ENCODE results near the gene WDR37.
A peak's percentile ranks its signal among the peaks of the same experiment; 100 is the strongest.

Gene WDR37

DNA sequence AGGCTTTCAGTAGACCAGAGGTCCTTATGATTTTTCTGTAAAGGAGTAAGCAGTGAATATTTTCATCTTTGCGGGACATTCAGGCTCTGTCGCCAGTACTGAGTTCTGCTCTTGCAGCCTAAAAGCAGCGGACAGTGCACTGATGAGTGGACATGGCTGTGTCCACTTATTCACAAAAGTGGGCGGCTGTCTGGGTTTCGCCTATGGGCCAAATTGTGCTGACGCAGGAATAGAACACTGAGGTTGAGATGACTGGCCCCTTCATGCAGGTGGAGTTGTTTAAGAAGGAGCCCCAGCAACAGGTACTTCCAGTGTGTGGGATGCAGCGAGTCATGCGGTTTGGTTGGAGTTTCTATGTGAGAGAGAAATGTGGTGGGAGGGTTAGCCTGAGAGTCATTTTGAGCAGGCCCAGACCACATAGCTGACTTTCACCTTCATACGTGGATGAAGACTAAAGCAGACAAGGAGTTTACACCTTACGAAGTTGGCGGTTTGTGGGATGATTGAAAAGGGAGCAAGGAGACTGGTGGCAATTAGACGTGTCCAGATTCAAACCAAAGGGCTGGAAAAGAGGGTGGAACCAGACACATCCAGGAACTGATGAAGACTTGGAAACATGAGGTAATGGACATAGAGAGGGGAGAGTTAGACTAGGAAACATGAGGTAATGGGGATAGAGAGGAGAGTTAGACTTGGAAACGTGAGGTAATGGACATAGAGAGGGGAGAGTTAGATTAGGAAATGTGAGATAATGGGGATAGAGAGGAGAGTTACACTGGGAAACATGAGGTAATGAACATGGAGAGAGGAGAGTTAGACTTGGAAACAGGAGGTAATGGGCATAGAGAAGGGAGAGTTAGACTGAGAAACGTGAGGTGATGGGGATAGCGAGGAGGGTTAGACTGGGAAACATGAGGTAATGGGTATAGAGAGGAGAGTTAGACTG, 38.2 kb downstream of the WDR37 start:
- TF ChIP-seq, protein P1, sequence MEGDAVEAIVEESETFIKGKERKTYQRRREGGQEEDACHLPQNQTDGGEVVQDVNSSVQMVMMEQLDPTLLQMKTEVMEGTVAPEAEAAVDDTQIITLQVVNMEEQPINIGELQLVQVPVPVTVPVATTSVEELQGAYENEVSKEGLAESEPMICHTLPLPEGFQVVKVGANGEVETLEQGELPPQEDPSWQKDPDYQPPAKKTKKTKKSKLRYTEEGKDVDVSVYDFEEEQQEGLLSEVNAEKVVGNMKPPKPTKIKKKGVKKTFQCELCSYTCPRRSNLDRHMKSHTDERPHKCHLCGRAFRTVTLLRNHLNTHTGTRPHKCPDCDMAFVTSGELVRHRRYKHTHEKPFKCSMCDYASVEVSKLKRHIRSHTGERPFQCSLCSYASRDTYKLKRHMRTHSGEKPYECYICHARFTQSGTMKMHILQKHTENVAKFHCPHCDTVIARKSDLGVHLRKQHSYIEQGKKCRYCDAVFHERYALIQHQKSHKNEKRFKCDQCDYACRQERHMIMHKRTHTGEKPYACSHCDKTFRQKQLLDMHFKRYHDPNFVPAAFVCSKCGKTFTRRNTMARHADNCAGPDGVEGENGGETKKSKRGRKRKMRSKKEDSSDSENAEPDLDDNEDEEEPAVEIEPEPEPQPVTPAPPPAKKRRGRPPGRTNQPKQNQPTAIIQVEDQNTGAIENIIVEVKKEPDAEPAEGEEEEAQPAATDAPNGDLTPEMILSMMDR (conservative IDR thresholded peaks at IDR 0.05; ENCODE audit: low read depth, low read length) = no peak
- no peak overlapping the region for H3K4me3 ChIP-seq (ENCODE audit: low read depth, low read length)
- DNase-seq (ENCODE audit: low read depth) = no peak

DNA sequence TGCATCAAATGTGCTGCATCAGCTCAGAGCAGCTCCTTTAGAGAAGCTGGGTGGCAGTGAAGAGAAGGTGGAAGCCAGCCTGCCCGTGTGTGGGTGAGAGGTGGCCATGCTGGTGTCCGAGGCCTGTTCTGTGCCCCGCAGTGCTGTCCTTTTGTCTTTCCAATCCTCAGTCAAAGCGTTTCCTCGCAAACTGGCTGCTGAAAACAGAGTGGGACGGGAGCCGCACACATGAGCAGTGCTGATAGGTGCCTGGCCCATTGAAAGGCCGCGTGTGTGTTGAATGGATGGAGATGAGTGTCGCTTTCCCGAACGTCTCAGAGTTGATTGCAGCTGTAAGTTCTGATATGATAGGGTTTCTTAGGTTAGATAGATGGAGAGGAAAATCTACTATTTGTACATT, 39.3 kb downstream of the WDR37 start:
- TF ChIP-seq, protein P1 (conservative IDR thresholded peaks at IDR 0.05; ENCODE audit: low read depth, low read length) = no peak
- DNase-seq (ENCODE audit: low read depth) = no peak
- H3K4me3 ChIP-seq (ENCODE audit: low read depth, low read length) = no peak overlapping the region

DNA sequence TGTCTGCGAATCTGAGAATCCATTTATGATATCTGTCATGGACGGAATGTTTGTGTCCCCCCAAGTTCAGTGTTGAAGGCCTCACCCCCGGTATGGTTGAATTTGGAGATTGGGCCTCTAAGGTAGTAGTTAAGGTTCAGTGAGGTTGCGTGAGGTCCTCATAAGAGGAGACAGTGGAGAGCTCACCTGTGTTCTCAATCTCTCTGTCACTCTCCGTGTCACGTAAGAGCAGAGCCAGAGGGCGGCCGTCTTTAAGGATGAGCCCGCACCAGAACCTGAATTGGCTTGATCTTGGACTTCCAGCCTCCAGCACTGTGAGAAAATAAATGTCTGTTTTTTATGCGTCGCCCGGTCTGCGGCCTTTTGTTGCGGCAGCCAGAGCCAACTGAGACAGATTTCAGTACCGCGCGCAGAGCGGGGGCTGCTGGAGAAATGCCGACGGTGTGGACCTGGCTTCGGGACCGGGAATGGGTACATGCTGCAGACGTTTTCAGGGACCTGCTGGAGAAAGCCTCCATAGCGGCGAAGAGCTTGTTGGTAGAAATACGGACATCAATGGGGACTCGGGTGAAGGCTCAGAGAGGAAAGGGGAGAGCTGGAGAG, 40.2 kb downstream of the WDR37 start:
- DNase-seq (ENCODE audit: low read depth) = no peak
- no peak overlapping the region for H3K4me3 ChIP-seq (ENCODE audit: low read depth, low read length)

DNA sequence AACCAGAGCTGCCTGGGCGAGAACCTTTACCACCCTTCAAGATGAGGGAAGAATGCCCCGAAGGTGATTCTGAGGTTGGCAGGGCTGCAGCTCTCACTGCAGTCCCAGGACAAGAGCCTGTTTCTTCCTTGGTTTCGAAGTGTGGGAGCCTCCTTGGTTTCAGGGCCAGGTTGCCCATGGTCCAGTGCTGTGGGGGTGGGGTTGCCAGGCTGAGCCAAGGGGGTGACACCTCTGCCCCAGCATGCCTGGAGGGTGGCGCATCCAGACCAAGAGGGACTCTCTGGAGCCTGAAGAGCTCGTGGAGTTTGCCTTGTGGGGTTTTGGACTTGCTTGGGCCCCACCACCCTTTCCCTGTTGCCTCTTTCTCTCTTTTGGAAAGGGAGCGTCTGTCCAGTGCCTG, 41.3 kb downstream of the WDR37 start:
- H3K4me3 ChIP-seq (ENCODE audit: low read depth, low read length) = no peak overlapping the region
- TF ChIP-seq, protein P1 (conservative IDR thresholded peaks at IDR 0.05; ENCODE audit: low read depth, low read length) = no peak

More for the DNA sequence above, 40.2 kb downstream of the WDR37 start:
- TF ChIP-seq, protein P1 (conservative IDR thresholded peaks at IDR 0.05; ENCODE audit: low read depth, low read length) = no peak

DNA sequence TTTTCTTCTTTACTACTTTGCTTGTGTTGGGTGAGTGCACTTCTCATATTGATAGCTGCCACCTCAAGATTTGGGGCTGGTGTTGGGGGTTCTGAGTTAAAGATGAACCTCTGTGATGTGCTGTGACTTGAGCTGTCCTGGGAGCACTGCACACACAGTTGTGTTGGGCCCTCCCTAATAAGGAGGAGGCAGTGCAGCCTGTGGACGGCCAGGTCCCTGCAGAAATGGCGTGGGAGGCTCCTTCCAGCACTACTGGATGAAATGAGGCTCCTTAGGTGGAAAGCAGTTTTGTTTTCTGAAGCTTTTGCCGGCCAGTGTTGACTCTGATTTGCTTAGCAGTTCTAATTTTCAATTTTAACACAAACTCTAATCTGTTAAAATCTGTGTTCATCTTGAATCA, 44.0 kb downstream of the WDR37 start:
- TF ChIP-seq, protein P1 (conservative IDR thresholded peaks at IDR 0.05; ENCODE audit: low read depth, low read length) = no peak
- DNase-seq (ENCODE audit: low read depth) = no peak
- no peak overlapping the region for H3K4me3 ChIP-seq (ENCODE audit: low read depth, low read length)

More for the DNA sequence above, 41.3 kb downstream of the WDR37 start:
- DNase-seq (ENCODE audit: low read depth) = no peak

DNA sequence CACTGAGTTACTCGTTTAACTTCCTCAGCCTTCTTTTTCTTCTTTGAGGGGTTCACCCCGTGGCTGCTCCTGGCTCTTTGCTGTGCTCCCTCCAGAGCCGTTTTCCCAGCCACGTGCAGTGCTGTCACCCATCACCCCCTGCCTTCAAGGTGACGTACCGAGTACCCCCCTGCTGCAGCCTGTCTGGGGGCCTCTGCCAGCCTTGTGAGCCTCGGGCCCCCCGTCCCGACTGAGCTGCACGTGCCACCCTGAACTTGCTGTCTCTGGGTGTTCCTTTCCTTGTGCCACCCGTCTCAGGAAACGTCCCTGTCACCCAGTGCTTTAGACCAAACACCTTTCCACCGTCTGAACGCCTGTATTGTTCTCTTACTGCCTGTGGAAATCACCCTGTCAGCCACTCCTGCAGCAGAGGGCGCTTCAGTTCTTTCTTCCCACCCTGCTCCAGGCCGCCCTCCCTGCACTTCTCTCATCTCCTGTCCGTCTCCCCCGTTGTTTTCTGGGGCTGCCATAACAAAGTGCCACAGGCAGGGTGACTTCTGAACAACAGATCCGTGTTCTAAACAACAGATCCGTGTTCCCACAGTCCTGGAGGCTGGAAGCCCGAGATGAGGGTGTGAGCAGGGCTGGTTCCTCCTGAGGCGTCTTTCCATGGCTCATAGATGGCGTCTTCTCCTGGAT, 44.6 kb downstream of the WDR37 start:
- TF ChIP-seq, protein P1 (conservative IDR thresholded peaks at IDR 0.05; ENCODE audit: low read depth, low read length) = peak; percentile 21
- H3K4me3 ChIP-seq (ENCODE audit: low read depth, low read length) = no peak overlapping the region
- DNase-seq (ENCODE audit: low read depth) = no peak
